ENCODE results near the gene DOCK3. TPM values are rescaled to one million over a fixed set of nuclear protein-coding genes. Genes with fewer than 3 reads are reported as not detected.

Gene DOCK3
- total and polyA plus RNA-seq, 10 of the 15 experiments (the other 5 are each of a cell fraction or from before 2014, with no cell fraction given) = 0.02 to 0.52 (median 0.04) TPM; not detected in 5

DNA sequence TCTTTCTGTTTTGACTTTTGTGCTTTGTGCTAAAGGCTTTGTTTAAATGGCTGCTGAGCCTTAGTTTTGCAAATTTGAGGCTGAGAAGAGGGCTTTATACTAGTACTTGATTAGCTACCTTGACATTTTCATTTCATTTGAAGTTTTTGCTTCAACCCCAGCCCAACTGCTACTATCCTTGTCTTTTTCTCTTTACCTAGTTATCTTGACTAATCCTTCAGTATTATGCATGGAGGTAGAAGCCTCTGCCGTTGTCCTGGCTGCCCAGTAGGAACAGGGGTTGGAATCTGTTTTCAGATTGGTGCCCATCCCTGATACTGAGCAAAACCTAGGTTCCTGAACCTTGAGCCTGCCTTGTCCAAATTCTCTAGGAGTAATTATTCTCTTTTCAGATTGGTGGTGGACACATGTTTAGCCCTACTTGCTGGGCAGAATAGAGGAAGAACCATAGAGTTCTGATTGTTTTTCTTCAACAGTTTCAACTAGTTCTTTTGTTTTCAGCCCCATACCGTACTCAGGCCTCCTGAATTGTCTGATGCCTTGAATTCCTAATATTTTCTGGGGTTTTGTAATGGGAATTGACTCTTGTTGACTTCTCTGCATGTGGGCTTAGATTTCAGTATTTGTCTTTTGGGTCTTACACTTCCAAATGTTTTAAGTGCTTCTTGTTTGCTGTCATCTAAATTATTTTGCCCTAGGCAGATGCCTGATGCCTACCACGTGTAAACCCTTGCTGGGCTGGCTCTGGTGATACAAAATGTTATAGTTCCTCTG is 143.2 kb downstream of the DOCK3 start (continued):
- TF ChIP-seq, protein P1, sequence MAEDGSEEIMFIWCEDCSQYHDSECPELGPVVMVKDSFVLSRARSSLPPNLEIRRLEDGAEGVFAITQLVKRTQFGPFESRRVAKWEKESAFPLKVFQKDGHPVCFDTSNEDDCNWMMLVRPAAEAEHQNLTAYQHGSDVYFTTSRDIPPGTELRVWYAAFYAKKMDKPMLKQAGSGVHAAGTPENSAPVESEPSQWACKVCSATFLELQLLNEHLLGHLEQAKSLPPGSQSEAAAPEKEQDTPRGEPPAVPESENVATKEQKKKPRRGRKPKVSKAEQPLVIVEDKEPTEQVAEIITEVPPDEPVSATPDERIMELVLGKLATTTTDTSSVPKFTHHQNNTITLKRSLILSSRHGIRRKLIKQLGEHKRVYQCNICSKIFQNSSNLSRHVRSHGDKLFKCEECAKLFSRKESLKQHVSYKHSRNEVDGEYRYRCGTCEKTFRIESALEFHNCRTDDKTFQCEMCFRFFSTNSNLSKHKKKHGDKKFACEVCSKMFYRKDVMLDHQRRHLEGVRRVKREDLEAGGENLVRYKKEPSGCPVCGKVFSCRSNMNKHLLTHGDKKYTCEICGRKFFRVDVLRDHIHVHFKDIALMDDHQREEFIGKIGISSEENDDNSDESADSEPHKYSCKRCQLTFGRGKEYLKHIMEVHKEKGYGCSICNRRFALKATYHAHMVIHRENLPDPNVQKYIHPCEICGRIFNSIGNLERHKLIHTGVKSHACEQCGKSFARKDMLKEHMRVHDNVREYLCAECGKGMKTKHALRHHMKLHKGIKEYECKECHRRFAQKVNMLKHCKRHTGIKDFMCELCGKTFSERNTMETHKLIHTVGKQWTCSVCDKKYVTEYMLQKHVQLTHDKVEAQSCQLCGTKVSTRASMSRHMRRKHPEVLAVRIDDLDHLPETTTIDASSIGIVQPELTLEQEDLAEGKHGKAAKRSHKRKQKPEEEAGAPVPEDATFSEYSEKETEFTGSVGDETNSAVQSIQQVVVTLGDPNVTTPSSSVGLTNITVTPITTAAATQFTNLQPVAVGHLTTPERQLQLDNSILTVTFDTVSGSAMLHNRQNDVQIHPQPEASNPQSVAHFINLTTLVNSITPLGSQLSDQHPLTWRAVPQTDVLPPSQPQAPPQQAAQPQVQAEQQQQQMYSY (CRISPR knock-in tag; IDR thresholded peaks at IDR 0.05) = no peak

- BruUV-seq (replicated peaks) = no TSS peak
- DNase-seq (ENCODE audit: low read depth, low spot score) = no peak
- FAIRE-seq = no peak
- Histone ChIP-seq H3K9me3 (replicated peaks; ENCODE audit: control insufficient read depth, insufficient read depth, low read length) (no peaks in the 10 kb centered on the region), H3K36me3 (ENCODE audit: control insufficient read depth in 2 of 2, insufficient read depth in 2 of 2, low read length in 1 of 2) (no peaks in the 10 kb centered on the region), H3K4me2 (ENCODE audit: control insufficient read depth, insufficient read depth) (no peak overlapping the region), H3K9ac (ENCODE audit: control insufficient read depth, insufficient read depth, low read length) (no peak overlapping the region), H4K20me1 (ENCODE audit: control insufficient read depth, insufficient read depth) (no peaks in the 10 kb centered on the region), H3K27me3 (replicated peaks in 1 of 2; ENCODE audit: control insufficient read depth in 2 of 2, insufficient read depth in 2 of 2, low read length in 1 of 2) (no peaks in the 10 kb centered on the region; a peak in 1 of 4 replicates), H3K4me3 (no peak overlapping the region), H3K79me2 (ENCODE audit: control insufficient read depth, insufficient read depth, low read length) (no peaks in the 10 kb centered on the region), H3K4me1 (ENCODE audit: control insufficient read depth, insufficient read depth, low read length) (no peaks in the 10 kb centered on the region), H2AFZ (ENCODE audit: control insufficient read depth, low read depth, low read length) (no peak overlapping the region), H3K27ac (ENCODE audit: control insufficient read depth, insufficient read depth) (no peak overlapping the region)
- in situ Hi-C loops (cut with MboI) = no loop called here
- ChIA-PET RAD21 (ENCODE audit: unreplicated experiment) (no interaction called here), POLR2A (no interaction called here), SMC1A (ENCODE audit: uncharacterized antibody, unreplicated experiment) (interaction anchor here (1.3 kb wide), 1 partner anchor 14 kb away, joined by 5 read pairs; no protein-coding TSS in a partner anchor), CTCF (no interaction called here)
- 63% methylated on average over 5 of the region's 5 CpGs for WGBS (ENCODE audit: insufficient coverage, insufficient replicate concordance, low lambda C conversion rate, missing lambda C conversion rate)
- no peak for ATAC-seq
- TF ChIP-seq, protein P2, sequence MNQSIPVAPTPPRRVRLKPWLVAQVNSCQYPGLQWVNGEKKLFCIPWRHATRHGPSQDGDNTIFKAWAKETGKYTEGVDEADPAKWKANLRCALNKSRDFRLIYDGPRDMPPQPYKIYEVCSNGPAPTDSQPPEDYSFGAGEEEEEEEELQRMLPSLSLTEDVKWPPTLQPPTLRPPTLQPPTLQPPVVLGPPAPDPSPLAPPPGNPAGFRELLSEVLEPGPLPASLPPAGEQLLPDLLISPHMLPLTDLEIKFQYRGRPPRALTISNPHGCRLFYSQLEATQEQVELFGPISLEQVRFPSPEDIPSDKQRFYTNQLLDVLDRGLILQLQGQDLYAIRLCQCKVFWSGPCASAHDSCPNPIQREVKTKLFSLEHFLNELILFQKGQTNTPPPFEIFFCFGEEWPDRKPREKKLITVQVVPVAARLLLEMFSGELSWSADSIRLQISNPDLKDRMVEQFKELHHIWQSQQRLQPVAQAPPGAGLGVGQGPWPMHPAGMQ (IDR thresholded peaks at IDR 0.05; ENCODE audit: borderline replicate concordance) = no peak
- TF ChIP-seq IKZF2 (IDR thresholded peaks at IDR 0.05) (no peak), CHD4 (IDR thresholded peaks at IDR 0.05) (no peak), CREM (IDR thresholded peaks at IDR 0.05; ENCODE audit: low read depth) (no peak), ATF3 (IDR thresholded peaks at IDR 0.05; ENCODE audit: borderline replicate concordance, extremely low read depth, low read depth, low read length) (no peak), STAT3 (IDR thresholded peaks at IDR 0.05; ENCODE audit: low read depth, low read length) (no peak), MTA2 (IDR thresholded peaks at IDR 0.05; ENCODE audit: low read depth) (no peak), WRNIP1 (IDR thresholded peaks at IDR 0.05; ENCODE audit: borderline replicate concordance, low read depth, low read length) (no peak), PML (IDR thresholded peaks at IDR 0.05; ENCODE audit: low read length) (no peak)
- intact Hi-C loops (cut with micrococcal nuclease; ENCODE audit: unreplicated experiment) = no loop called here
These were observed 145.2 kb downstream of the DOCK3 start for GRCh38 chr3:50819882-50820281.
